ENCODE data around the gene C1orf115.
"Not testable (repeated sequence)": the region's sequence is repeated elsewhere in the genome, so short reads cannot be mapped to it uniquely, and the experiment has no call there.

C1orf115 gene

DNA sequence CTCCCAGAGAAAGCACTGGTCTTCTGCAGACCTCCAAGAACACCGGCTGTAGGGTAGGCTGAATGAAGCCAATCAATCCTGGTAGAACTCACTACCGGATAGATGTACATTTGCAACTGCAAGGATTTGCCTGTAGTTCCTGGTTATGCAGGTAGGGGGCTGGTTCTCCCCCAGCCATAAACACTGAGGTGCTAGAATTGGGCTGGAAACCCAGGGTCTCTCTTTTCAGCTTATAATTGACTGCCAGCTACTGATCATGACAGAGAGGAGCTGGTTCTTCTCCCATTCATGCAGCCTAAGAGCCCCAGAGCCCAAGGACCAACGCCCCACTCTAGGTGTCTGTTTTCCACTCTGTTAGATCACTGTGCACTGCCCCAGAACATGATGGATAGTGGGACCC lies 36.5 kb downstream of the C1orf115 start:
- DNase-seq (ENCODE audit: low read depth, low spot score), result no peak

DNA sequence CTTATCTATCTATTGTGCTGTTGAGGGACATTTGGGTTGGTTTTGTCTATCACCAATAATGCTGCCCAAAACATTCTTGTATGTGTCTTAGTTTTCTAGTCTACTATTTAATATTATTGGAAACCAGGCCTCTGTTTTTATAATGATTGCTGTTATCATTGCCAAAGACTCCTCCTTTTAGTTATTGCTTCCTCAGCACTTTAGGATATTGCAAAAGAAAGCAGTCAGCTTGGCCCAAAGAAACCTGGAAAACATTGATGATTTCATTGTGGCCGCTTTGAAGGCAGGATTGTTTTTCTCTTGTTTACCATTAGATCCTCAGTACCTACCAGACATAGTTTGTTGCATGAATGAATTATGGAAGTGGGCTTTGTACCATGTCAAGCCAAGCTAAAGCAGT lies 37.4 kb downstream of the C1orf115 start:
- DNase-seq (ENCODE audit: low read depth, low spot score), result no peak

DNA sequence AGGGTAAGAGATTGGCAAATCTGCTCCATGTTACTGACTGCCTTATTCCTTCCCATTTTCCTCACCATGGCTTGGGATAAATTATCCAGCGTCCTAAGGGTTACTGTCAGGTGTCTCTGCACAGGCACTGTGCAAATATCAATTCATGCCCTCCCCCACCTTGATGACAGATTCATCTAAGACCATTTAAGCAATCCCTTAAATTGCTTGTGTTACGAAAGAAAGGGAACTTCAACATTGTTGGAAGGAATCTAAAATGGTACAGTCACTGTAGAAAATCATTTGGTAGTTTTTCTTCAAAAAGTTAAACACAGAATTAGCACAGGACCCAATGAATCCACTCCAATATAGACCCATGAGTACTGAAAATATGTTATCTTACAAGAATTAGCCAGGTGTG lies 40.3 kb downstream of the C1orf115 start:
- no peak for DNase-seq (ENCODE audit: low read depth, low spot score)

DNA sequence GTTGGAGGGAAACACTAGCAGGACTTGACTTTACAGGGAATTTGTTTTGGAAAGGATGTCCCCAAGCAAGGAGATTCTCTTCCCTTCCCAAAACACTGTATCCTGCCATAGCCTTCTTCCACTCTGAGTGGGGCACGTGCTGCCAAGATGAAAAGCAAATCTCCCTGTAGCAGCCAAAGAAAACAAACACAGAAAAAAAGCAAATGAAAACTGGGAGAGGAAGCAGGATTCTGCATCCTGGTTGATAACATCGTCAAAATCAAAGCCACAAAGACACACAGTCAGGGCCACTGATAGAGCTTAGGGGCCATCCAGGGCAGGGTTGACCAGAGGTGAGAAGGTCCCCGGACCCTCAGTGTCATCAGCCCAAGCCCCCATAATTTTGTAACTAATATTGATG lies 42.0 kb downstream of the C1orf115 start:
- DNase-seq (ENCODE audit: low read depth, low spot score), result no peak

DNA sequence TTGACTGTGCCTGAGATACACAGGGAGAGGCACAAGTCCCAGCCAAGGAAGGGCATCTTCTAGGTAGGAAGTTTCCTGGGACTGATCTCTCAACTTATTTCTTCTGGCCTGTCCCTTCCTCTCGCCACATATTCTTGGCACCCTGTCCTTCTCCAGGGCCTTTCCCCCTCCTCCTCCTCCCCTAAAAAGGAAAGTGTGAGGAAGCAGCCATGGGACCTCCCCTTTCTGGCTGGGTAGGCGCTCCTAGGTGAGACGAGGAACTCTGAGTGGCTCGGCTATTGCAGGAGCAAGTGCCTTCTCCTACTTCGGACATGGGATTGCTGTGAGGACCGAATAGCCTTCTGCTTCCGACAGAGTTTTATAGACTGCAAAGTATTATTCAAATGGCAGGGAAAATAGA lies 42.5 kb downstream of the C1orf115 start:
- no peak for DNase-seq (ENCODE audit: low read depth, low spot score)

DNA sequence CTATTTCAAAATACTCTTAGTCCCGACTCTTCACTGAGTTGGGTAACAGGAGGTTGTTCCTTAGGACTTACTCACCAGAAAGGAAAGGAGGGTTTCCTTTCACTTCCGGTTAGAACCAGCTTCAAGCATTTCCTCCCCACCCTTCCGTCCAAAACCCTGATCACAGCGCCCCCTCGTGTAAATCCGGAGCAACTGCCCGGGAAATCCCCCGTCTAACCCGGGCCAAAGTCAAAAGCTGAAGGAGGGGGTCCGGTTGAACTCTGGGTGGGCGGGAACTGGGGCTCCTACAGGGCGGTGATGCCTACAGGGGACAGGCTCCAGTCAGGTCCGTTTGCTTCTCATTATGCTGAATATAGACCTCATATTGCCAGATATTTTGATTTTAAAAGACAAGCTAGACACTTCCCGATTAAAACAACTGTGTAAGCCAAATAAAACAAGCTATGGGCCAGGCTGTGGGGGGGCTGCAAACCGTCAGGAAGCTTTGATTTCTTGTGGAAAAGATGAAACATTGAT lies 43.0 kb downstream of the C1orf115 start:
- DNase-seq (ENCODE audit: low read depth, low spot score), result peak; percentile 64

DNA sequence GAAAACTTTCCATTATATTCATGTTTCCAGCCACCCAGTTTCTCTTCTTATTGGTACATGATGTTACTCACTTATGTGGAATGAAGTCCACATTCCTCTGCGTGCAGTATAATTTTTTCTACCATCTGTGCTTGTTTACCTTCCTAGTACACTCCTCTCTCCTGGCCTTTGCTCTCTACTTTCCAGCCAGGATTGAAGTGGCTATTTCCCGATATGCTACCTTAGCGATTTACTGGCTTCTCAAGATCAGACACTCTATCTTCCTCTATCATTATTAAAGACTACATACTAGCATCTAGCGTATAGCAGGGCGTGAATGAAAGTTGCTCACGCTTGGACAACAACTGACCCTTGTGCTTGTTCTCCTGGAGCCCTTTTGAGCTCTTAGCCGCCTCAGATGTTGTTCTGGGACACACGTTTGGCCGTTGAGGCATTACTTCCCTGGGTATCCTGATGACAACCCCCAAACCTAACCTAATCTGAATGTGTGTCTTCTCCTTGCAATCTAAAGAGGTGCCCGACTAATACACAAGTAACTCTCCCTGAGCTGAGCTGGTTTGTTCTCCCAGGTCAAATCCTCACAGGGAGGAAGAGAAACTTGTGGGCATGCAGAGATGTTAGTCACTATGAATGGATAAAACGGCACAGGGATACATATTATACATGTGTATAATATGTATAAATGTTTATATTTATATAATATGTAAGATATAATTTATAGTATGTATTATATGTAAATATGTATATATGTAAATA lies 44.6 kb downstream of the C1orf115 start:
- no peak for DNase-seq (ENCODE audit: low read depth, low spot score)

DNA sequence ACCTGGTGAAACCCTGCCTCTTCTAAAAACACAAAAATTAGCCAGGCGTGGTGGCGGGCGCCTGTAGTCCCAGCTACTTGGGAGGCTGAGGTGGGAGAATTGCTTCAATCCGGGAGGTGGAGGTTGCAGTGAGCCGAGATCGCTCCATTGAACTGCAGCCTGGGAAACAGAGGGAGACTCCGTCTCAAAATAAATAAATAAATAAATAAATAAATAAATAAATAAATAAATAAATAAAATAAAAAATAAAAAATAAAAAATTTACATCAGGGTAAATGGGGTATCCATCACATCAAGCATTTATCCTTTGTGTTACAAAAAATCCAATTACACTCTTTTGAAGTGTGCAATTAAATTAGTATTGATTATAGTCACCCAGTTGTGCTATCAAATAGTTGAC lies 46.1 kb downstream of the C1orf115 start:
- not testable (repeated sequence) for DNase-seq (ENCODE audit: low read depth, low spot score)

DNA sequence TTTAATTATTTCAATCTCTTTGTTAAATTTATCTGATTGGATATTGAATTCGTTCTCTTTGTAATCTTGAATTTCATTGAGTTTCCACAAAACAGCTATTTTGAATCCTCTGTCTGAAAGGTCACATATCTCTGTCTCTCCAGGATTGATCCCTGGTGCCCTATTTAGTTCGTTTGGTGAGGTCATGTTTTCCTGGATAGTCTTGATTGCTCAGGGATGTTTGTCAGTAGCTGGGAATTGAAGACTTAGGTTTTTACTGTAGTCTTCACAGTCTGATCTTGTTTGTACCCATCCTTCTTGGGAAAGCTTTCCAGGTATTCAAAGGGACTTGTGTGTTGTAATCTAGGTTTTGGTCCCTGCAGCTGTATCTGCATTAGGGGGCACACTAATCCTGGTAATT lies 51.2 kb downstream of the C1orf115 start:
- DNase-seq (ENCODE audit: low read depth, low spot score), result no peak

DNA sequence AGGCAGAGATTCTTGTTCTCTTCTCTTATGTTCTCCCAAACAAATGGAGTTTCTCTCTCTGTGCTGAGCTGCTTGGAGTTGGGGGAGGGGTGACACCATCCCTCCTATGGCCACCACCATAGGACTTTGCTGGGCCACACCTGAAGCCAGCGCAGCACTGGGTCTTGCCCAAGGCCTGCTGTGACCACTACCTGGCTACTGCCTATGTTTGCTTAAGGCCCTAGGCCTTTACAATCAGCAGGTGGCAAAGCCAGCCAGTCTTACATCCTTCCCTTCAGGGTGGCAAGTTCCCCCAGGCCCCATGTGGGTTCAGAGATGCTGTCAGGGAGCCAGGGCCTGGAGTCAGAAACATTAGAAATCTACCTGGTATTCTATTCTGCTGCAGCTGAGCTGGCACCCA lies 51.7 kb downstream of the C1orf115 start:
- no peak for DNase-seq (ENCODE audit: low read depth, low spot score)

DNA sequence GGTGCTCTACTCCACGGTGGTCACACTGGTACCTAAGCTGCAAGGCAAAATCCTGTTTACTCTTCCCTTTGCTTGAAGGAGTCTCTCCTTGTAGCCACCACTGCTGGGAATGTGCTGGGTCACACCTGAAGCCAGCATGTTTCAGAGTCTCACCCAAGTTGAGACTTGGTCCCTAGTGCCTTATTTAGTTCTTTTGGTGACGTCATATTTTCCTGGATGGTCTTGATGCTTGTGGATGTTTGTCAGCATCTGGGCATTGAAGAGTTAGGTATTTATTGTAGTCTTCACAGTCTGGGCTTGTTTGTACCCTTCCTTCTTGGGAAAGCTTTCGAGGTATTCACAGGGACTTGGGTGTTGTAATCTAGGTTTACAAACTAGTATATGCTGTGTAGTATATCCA lies 52.4 kb downstream of the C1orf115 start:
- no peak for DNase-seq (ENCODE audit: low read depth, low spot score)

DNA sequence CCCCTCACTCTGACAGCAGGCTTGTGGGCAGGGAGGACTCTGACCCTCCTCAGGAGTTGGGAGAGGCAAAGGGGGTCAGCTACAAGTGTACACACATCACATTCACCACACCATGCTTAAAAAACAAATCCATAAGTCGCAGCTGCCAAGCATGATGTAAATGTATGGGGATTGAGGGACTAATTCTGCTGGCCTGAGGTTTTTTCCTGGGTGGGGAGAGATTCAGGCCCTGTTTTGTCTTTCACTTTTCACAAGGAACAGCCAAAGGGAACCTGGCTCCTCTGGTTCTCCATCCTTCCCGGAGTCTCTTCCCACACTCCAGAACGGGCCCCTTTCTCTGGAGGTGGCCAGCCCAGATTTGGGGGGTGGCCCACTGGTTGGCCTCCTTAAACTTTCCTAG lies 56.7 kb downstream of the C1orf115 start:
- no peak for DNase-seq (ENCODE audit: low read depth, low spot score)

DNA sequence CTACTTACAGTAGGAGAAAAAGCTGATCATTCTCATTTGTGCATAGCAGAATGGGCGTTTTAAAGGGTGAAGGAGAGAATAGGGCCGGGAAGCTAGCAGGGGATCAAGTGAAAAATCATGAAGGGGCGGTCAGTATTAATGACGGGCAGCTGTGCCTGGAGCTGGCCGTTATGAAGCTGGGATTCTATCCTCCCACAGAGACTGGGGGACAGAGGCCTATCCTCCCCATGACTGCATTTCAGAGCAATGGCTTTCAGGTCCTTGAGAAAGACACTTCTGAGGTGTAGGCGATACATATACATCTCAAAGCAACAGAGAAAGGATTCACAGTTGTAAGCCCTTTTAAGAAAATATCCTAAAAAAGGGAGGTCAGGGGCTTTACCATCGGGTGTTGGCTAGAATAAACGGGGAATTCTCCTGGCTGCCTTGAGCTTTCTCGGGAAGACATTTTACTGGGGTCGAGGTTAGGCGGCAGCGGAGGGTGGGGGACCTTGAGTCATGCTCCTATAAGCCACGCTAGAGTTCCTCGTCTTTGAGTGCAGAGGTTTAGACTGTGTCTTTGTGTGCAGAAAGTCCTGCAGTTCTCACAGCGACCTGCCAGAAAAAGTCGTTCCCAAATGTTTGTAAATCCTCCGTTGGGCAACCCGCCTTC lies 57.4 kb downstream of the C1orf115 start:
- DNase-seq (ENCODE audit: low read depth, low spot score), result no peak

DNA sequence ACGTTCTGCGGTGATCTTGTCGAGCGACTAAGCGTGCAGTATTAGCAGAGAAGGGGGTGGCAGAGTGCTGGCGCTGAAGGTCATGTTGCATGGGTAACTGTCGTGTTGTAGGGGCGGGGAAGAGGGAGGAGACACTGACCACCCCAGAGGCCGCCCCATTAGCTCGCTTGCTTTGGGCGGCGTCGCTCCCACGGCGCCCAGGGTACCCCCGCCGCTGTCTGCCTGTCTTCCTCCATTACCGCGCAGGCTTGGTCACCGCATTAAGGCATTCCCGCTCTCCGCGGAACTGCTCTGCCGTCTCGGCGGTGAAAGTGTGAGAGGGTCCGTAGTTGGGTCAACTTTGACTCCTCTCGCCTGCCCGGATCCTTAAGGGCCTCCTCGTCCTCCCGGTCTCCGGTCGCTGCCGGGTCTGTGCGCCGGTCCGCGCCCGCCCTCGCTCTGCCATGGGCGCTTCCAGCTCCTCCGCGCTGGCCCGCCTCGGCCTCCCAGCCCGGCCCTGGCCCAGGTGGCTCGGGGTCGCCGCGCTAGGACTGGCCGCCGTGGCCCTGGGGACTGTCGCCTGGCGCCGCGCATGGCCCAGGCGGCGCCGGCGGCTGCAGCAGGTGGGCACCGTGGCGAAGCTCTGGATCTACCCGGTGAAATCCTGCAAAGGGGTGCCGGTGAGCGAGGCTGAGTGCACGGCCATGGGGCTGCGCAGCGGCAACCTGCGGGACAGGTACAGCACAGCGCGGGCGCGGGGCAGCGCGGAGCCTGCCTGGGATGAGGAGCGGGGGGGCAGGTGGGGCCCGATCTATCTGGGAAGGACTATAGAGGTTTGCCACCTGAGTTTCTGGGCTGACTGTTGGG lies 58.1 kb downstream of the C1orf115 start, which contains the start of gene MTARC2:
MTARC2 (plus strand) TSS at position 234 of the 846 bp plus-strand sequence; CDS start at position 444, 210 bp downstream.
- no peak for DNase-seq (ENCODE audit: low read depth, low spot score)
